HG02759 (cell line): ENCODE data around the gene FAM193B.

ENCODE experiments used
- ATAC-seq: cut with Tn5 transposase; IDR thresholded peaks from one replicate; pipeline ENCODE4 v1.9.1; 2021; ENCODE audit warnings: mild to moderate bottlenecking, moderate library complexity; ENCODE audit not compliant: unreplicated experiment

Gene FAM193B

GRCh38 chr5:177472460-177473442 lies 81.6 kb downstream of the FAM193B start:
- ATAC-seq, result peak; percentile 61

DNA sequence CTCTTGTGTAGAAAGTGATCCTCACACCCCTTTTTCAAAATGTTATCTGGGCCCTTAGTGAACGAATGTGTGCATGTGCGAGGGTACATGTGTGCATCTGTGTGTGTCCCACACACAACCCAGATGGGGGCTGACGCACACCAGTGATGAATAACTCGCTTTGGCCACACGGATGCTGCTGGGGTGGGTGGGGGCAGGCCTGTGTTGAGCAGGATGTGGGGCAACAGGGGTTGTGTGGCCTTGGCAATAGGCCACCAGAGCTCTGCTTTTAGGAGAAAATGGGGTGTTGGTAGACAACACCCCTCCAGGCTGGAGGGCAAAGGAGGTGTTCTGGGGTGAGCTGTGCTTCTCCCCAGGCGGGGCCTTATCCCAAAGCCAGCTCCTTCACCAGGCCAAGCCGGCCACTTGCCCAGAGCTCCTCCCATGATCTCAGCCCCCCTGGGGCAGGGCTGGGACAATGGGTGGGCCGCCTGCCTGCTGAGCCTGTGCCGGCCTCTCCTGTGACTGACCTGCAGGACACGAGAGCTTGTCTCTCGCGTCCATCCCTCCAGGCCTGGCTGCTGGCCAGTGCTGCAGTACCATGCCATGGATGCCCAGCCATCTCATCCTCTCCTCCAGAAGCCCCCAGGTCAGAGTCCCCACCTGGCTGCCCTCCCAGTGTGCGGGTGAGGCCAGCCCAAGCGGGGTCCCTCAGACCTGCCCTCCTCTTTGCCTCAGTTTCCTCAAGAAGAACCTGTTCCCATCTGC lies 82.6 kb downstream of the FAM193B start:
- no peak for ATAC-seq

DNA sequence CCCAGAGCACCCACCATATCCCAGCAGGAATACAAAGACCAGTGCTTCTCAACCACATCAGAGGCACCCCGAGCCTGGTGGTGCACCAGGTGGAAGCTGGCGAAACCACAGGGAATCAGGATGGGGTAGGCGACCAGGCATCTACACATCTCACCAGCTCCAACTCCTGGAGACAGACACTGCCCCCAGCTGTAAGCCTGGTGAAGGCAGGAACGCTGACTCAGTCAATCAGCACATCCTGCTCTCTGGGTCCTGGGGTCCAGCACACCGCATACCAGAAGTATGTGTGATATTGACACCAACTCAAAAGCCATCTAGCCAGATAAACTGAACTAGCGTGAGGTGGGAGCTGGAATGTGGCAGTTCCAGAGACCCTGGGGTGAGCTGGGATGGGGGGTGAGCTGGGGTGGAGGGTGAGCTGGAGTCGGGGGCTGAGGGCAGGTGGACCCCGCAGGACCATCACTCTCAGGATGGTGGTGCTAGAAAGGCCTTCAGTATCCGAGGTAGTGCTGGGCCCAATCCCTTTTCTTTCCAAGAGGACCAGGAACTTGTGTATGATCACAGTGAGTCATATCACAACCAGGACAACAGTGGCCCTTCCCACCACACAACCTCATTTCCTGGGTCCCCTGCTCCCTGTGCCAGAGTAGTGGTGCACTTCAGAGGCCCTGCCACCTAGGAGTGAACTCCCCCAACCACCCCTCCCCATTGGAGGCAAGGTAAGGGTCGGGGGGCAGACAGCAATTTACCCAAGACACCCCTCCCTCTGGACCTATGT lies 83.4 kb downstream of the FAM193B start:
- ATAC-seq, result no peak
